ENCODE data around the gene EVA1C.
"Not testable (repeated sequence)": the region's sequence is repeated elsewhere in the genome, so short reads cannot be mapped to it uniquely, and the experiment has no call there.

EVA1C gene

GRCh38 chr21:32525282-32525681 is 112.8 kb downstream of the EVA1C start:
- no peak for DNase-seq (ENCODE audit: extremely low spot score)
- ChIA-PET POLR2A (no interaction called here), CTCF (interaction anchor here (1.8 to 2.1 kb wide), 2 partner anchors 15 to 75 kb away, joined by 4 to 5 read pairs; no protein-coding TSS in a partner anchor)
- no peak for TF ChIP-seq CTCF (IDR thresholded peaks at IDR 0.05; ENCODE audit: control extremely low read depth, extremely low read depth, low read depth, missing control alignments)

DNA sequence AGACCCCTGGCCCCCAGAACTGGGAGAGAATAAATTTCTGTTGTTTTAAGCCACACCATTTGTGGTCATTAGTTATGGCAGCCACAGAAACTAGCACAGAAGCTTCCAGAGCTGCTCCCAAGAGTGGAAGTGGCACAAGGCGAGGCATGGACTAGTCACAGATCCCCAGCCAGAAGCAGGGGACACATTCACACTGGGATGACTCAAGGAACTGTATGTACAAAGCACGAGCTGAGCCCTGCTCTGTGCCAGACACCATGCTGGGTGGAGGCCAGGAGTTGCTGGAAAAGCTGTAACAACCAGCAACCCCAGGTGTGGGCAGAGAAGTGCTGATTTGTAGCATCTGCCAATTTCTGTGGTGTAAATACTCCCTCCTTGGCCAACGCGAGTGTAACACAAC is 117.2 kb downstream of the EVA1C start:
- no peak for DNase-seq (ENCODE audit: extremely low spot score)
- ChIA-PET CTCF (interaction anchor here (0.9 kb wide), 1 partner anchor 9 kb away, joined by 3 read pairs; no protein-coding TSS in a partner anchor), POLR2A (no interaction called here)
- no peak for TF ChIP-seq CTCF (IDR thresholded peaks at IDR 0.05; ENCODE audit: control extremely low read depth, extremely low read depth, low read depth, missing control alignments)

DNA sequence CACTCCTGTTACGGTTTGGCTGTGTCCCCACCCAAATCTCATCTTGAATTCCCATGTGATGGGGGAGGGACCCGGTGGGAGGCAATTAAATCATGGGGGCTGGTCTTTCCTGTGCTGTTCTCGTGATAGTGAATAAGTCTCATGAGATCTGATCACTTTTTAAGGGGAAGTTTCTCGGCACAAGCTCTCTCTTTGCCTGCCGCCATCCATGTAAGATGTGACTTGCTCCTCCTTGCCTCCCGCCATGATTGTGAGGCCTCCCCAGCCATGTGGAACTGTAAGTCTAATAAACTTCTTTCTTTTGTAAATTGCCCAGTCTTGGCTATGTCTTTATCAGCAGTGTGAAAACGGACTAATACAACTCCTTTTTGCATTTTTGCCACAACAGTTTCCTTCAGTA is 118.3 kb downstream of the EVA1C start:
- POLR2A ChIA-PET; DNase-seq (ENCODE audit: extremely low spot score): not testable (repeated sequence)
- CTCF ChIA-PET, result interaction anchor here (1.0 to 1.2 kb wide), 3 partner anchors 11 to 39 kb away, joined by 3 read pairs; no protein-coding TSS in a partner anchor

DNA sequence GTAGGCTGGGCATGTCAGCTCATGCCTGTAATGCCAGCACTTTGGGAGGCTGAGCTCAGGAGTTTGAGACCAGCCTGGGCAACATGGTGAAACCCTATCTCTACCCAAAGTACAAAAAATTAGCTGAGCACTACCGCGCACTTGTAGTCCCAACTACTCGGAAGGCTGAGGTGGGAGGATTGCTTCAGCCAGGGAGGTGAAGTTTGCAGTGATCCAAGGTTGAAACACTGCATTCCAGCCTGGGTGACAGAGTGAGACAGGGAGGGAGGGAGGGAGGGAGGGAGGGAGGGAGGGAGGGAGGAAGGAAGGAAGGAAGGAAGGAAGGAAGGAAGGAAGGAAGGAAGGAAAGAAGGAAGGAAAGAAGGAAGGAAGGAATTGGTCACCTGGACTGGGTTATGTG is 119.1 kb downstream of the EVA1C start:
- POLR2A ChIA-PET; DNase-seq (ENCODE audit: extremely low spot score): not testable (repeated sequence)
- CTCF ChIA-PET, result interaction anchor here (1.2 kb wide), 1 partner anchor 23 kb away, joined by 3 read pairs; no protein-coding TSS in a partner anchor

DNA sequence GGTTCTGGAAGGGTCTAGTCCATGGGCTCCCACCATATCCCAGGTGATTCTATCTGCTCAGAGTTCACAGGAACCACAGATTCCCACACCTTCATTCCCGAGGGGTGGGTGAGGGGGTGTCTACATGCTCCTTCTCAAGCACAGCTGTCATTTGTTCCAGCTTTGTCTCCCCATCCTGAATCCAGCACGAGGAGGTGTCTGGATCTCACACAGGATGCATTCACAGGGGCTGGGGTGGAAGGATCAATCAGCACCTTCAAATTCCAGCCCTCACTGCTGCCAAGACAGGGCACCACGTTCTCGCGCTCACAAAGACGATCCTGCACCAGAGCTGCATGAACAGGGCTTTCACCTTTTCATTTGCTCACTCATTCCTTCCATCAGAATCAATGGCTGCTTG is 120.1 kb downstream of the EVA1C start:
- ChIA-PET POLR2A (no interaction called here), CTCF (no interaction called here)
- no peak for DNase-seq (ENCODE audit: extremely low spot score)
- TF ChIP-seq CTCF (IDR thresholded peaks at IDR 0.05; ENCODE audit: control extremely low read depth, extremely low read depth, low read depth, missing control alignments), result no peak

- DNase-seq (ENCODE audit: extremely low spot score), result no peak
- ChIA-PET POLR2A (no interaction called here), CTCF (no interaction called here)
- TF ChIP-seq CTCF (IDR thresholded peaks at IDR 0.05; ENCODE audit: control extremely low read depth, extremely low read depth, low read depth, missing control alignments), result no peak
Observed at GRCh38 chr21:32533053-32533452, 120.5 kb downstream of the EVA1C start.

GRCh38 chr21:32533611-32534010 is 121.1 kb downstream of the EVA1C start:
- no peak for TF ChIP-seq CTCF (IDR thresholded peaks at IDR 0.05; ENCODE audit: control extremely low read depth, extremely low read depth, low read depth, missing control alignments)
- DNase-seq (ENCODE audit: extremely low spot score), result no peak
- ChIA-PET CTCF (no interaction called here), POLR2A (no interaction called here)

GRCh38 chr21:32534113-32534512 is 121.6 kb downstream of the EVA1C start:
- DNase-seq (ENCODE audit: extremely low spot score), result no peak
- no peak for TF ChIP-seq CTCF (IDR thresholded peaks at IDR 0.05; ENCODE audit: control extremely low read depth, extremely low read depth, low read depth, missing control alignments)
- POLR2A ChIA-PET, result no interaction called here
- CTCF ChIA-PET, result no interaction called here

Data from GM10248 (cell line).